Measurements from ENCODE around the gene LCE4A.

DNA sequence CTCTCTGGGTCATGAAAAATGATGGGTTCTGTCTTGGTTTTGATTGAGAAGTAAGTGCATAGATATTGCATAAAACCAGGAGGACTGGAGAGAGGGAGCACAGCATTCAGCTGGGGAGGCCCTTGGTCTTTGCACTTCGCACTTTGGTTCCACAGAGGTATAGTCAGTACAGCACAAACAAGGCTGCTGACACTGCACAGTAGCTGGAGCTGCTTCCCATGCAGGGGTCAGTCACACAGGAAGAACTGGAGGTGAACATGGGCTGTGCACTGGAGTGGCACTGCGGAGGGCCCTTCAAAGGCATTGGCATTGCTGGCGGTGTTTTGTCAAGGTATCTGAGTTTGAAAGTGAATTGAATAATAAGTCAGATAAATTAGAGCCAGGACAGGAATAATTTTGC is 49.3 kb upstream of the LCE4A start:
- TF ChIP-seq, protein P1, sequence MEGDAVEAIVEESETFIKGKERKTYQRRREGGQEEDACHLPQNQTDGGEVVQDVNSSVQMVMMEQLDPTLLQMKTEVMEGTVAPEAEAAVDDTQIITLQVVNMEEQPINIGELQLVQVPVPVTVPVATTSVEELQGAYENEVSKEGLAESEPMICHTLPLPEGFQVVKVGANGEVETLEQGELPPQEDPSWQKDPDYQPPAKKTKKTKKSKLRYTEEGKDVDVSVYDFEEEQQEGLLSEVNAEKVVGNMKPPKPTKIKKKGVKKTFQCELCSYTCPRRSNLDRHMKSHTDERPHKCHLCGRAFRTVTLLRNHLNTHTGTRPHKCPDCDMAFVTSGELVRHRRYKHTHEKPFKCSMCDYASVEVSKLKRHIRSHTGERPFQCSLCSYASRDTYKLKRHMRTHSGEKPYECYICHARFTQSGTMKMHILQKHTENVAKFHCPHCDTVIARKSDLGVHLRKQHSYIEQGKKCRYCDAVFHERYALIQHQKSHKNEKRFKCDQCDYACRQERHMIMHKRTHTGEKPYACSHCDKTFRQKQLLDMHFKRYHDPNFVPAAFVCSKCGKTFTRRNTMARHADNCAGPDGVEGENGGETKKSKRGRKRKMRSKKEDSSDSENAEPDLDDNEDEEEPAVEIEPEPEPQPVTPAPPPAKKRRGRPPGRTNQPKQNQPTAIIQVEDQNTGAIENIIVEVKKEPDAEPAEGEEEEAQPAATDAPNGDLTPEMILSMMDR (IDR thresholded peaks at IDR 0.05 in 4 of 5, conservative IDR thresholded peaks at IDR 0.05 in 1 of 5) = no peak
- TF ChIP-seq POLR2A (IDR thresholded peaks at IDR 0.05) = no peak
